ENCODE measurements around the gene RIPOR2. TPM values are rescaled to one million over a fixed set of nuclear protein-coding genes. Genes with fewer than 3 reads are reported as not detected.

Gene RIPOR2
- total and polyA plus RNA-seq, 2 of the 13 experiments (the other 11 are each of a cell fraction or from before 2014, with no cell fraction given) = 0.02 to 0.05 TPM

DNA sequence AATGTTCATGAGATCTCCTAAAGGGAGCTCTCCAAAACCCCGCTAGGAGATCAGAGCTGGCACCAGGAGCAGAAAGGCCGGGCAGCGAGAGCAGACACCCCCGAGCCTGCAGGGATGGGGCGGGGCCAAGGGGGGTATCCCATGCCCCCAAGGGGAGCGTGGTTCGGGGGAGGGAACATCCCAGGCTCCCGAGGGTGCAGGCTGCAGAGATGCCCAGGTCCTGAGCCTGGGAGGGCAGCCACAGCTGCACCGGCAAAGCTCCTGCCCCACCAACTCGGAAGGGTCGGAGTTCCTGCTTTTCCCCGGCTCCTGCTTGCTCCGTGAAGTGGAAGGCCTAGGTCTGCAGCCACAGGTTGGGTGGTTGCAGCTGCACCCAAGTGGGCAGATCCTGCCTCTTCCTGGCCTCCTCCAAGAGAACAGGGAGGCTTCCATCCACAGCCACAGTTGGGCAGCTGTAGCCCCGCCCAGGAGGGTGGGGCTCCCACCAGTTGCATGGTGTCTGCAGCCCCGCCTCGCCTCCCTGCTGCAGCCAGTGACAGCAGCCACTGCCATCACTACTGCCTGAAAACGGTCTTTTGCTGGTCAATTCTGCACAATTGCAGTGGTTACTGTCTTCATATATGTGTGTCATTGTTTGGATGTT lies 174.4 kb downstream of the RIPOR2 start (continued):
- no peak for TF ChIP-seq ERF (CRISPR knock-in tag; IDR thresholded peaks at IDR 0.05)
- peak; percentile 36 for TF ChIP-seq XRCC5 (optimal IDR thresholded peaks at IDR 0.05; ENCODE audit: low read length)

DNA sequence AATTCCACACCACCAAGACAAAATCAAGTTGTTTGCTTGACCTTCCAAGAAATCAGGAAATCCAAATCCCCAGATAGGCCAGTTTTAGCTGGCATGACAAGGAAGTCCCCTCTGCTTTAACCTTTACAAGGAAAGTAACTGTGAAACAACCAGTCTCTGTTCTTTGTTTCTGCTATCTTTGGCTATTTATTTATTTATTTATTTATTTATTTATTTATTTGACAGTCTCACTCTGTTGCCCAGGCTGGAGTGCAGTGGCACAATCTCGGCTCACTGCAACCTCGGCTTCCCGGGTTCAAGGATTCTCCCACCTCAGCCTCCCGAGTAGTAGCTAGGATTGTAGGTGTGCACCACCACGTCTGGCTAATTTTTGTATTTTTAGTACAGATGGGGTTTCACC lies 175.6 kb downstream of the RIPOR2 start:
- H3K9ac ChIP-seq (ENCODE audit: insufficient read depth, low read depth, low read length) = no peak overlapping the region
- no peak overlapping the region for H3K27ac ChIP-seq (ENCODE audit: extremely low read length, insufficient read depth, low read length)
- no peaks in the 10 kb centered on the region for H3K36me3 ChIP-seq (replicated peaks in 1 of 2; ENCODE audit: control insufficient read depth in 1 of 2, insufficient read depth in 2 of 2, low read length in 2 of 2)
- ChIA-PET POLR2A (interaction anchor here (0.9 kb wide), 1 partner anchor 22 kb away, joined by 3 read pairs; no protein-coding TSS in a partner anchor), CTCF (ENCODE audit: low intra/inter-chr PET ratio, low total read pairs) (no interaction called here)
- DNase-seq (ENCODE audit: low spot score) = no peak
- in situ Hi-C loops (cut with HindIII; ENCODE audit: extremely low pct_ligation_motif_present, low pct_unique_long_range_greater_than_20kb) = no loop called here
- intact Hi-C loops (cut with micrococcal nuclease; ENCODE audit: unreplicated experiment) = no loop called here
- TF ChIP-seq RERE (CRISPR knock-in tag; IDR thresholded peaks at IDR 0.05; ENCODE audit: low read depth) = no peak
- H3K4me3 ChIP-seq (replicated peaks in 1 of 3; ENCODE audit: insufficient read depth in 1 of 3, low read depth in 2 of 3, low read length in 3 of 3) = no peak overlapping the region
- no peak for ATAC-seq
- H3K79me2 ChIP-seq (ENCODE audit: insufficient read depth, low read length) = no peaks in the 10 kb centered on the region
- BruUV-seq (replicated peaks) = no TSS peak
- no peak for FAIRE-seq
- peaks cover 28% of the 10 kb centered on the region for H3K4me1 ChIP-seq (ENCODE audit: insufficient read depth, low read length)
- H4K20me1 ChIP-seq (ENCODE audit: insufficient read depth, low read length) = no peaks in the 10 kb centered on the region
- H2AFZ ChIP-seq (ENCODE audit: low read length) = no peak overlapping the region
- H3K9me3 ChIP-seq (ENCODE audit: low read length) = no peaks in the 10 kb centered on the region
- 77% methylated on average over 5 of the region's 5 CpGs for WGBS (ENCODE audit: low lambda C conversion rate)
- H3K27me3 ChIP-seq (ENCODE audit: control insufficient read depth in 1 of 2, insufficient read depth in 2 of 2, low read length in 2 of 2) = no peaks in the 10 kb centered on the region
- no peak overlapping the region for H3K4me2 ChIP-seq (ENCODE audit: low read depth, low read length)
